Nephron progenitor cell (in vitro differentiated cells): ENCODE results near the gene ROMO1.
"Not testable (repeated sequence)": the region's sequence is repeated elsewhere in the genome, so short reads cannot be mapped to it uniquely, and the experiment has no call there.

Source experiments
- DNase-seq: peaks from one replicate; pipeline ENCODE4 v3.0.0; 2021
- H3K27ac Mint-ChIP-seq: 2 replicates; pipeline ENCODE4 v1.8.0; 2021; ENCODE audit warnings: mild to moderate bottlenecking, moderate library complexity, mixed read lengths
- H3K27me3 Mint-ChIP-seq: 2 replicates; pipeline ENCODE4 v1.8.0; 2021; ENCODE audit warnings: mild to moderate bottlenecking, low read depth, mixed read lengths; ENCODE audit not compliant: poor library complexity
- H3K36me3 Mint-ChIP-seq: 2 replicates; pipeline ENCODE4 v1.8.0; 2021; ENCODE audit warnings: low read depth, mixed read lengths
- H3K4me1 Mint-ChIP-seq: 2 replicates; pipeline ENCODE4 v1.8.0; 2021; ENCODE audit warnings: mixed read lengths
- H3K4me3 Mint-ChIP-seq: 2 replicates; pipeline ENCODE4 v1.8.0; 2021; ENCODE audit warnings: mild to moderate bottlenecking, moderate library complexity, mixed read lengths
- H3K9me3 Mint-ChIP-seq: 2 replicates; pipeline ENCODE4 v1.8.0; 2021; ENCODE audit warnings: mild to moderate bottlenecking, moderate library complexity, mixed read lengths
- TF ChIP-seq, protein P1 (sequence below): fragments of 200-600 bp; sonication (generic); IDR thresholded peaks from 2 replicates; pipeline ENCODE4 v1.5.0; 2021; ENCODE audit warnings: antibody characterized with exemption

Gene ROMO1

DNA sequence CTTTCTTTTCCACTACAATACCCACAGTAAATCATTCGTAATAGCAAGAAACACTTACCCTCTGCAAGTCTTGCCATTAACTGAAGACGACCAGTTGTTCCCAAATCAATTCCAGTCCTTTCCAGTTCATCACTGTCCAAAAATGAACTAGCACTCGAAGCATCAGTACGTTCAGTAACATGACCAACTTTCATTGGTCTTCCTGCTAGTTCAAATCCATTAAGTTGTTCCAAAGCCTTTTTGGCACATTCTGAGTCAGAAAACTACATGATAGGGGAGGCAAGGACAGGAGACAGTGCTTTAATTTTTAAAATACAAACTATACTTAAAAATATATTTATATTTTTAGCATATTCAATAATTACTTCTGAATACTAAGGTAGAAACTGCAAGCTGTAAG lies 14.9 kb downstream of the ROMO1 start:
- no peak for DNase-seq
- TF ChIP-seq, protein P1, sequence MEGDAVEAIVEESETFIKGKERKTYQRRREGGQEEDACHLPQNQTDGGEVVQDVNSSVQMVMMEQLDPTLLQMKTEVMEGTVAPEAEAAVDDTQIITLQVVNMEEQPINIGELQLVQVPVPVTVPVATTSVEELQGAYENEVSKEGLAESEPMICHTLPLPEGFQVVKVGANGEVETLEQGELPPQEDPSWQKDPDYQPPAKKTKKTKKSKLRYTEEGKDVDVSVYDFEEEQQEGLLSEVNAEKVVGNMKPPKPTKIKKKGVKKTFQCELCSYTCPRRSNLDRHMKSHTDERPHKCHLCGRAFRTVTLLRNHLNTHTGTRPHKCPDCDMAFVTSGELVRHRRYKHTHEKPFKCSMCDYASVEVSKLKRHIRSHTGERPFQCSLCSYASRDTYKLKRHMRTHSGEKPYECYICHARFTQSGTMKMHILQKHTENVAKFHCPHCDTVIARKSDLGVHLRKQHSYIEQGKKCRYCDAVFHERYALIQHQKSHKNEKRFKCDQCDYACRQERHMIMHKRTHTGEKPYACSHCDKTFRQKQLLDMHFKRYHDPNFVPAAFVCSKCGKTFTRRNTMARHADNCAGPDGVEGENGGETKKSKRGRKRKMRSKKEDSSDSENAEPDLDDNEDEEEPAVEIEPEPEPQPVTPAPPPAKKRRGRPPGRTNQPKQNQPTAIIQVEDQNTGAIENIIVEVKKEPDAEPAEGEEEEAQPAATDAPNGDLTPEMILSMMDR, result no peak
- Mint-ChIP-seq H3K9me3 (no peaks in the 10 kb centered on the region), H3K4me3 (no peak overlapping the region), H3K36me3 (peaks cover 70% of the 10 kb centered on the region), H3K27me3 (no peaks in the 10 kb centered on the region), H3K4me1 (no peaks in the 10 kb centered on the region), H3K27ac (no peak overlapping the region)

DNA sequence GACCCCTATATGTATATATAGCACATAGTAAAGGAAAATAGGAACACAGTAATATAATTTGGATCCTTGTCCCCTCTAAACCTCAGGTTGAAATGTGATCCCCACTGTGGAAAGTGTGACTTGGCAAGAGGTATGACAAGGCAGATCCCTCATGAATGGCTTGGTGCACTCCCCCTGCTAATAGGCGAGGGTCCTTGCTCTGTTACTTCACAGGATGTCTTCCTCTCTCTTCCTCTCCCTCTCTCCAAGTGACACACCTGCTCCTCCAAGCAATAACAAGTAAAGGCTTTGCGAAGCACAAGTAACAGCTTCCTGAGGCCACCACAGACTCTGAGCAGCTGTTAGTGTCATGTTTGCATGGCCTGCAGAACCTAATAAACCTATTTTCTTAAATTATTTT lies 16.4 kb downstream of the ROMO1 start:
- Mint-ChIP-seq H3K36me3 (peaks cover 78% of the 10 kb centered on the region), H3K27ac (no peak overlapping the region), H3K4me1 (no peaks in the 10 kb centered on the region), H3K4me3 (no peak overlapping the region), H3K27me3 (no peaks in the 10 kb centered on the region), H3K9me3 (no peaks in the 10 kb centered on the region)
- TF ChIP-seq, protein P1, result no peak
- no peak for DNase-seq

DNA sequence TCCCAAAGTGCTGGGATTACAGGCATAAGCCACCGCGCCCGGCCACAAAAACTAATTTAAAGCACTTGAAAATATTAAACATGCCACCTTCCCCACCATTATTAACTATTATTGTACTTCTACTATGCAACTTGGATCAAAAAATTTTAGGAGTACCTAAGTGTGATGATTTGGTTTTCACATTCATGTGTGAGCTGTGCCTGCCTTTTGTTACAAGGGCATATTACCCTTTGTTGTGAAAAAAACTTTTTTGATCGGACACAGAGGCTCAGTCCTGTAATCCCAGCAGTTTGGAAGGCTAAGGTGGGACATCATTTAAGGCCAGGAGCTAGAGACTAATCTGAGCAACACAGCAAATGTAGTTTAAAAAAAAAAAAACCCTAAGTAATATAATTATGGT lies 17.1 kb downstream of the ROMO1 start:
- Mint-ChIP-seq H3K4me3 (no peak overlapping the region), H3K9me3 (no peaks in the 10 kb centered on the region), H3K36me3 (peaks cover 76% of the 10 kb centered on the region), H3K4me1 (no peaks in the 10 kb centered on the region), H3K27ac (no peak overlapping the region), H3K27me3 (no peaks in the 10 kb centered on the region)
- DNase-seq, result no peak
- TF ChIP-seq, protein P1, result no peak

DNA sequence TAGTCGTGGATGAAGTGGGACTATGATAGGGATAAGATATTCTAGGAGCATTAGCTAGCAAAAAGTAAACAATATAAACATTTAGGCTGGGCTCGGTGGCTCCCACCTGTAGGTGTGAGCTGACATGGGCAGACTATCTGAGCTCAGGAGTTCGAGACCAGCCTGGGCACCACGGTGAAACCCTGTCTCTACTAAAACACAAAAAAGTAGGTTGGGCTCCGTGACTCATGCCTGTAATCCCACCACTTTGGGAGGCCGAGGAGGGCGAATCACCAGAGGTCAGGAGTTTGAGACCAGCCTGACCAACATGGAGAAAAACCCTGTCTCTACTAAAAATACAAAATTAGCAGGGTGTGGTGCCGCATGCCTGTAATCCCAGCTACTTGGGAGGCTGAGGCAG lies 19.1 kb downstream of the ROMO1 start:
- H3K27me3 Mint-ChIP-seq, H3K4me3 Mint-ChIP-seq, DNase-seq, H3K4me1 Mint-ChIP-seq, H3K9me3 Mint-ChIP-seq: not testable (repeated sequence)
- H3K36me3 Mint-ChIP-seq, result peaks cover 82% of the 10 kb centered on the region
- peak overlapping the region; percentile 81 for H3K27ac Mint-ChIP-seq

DNA sequence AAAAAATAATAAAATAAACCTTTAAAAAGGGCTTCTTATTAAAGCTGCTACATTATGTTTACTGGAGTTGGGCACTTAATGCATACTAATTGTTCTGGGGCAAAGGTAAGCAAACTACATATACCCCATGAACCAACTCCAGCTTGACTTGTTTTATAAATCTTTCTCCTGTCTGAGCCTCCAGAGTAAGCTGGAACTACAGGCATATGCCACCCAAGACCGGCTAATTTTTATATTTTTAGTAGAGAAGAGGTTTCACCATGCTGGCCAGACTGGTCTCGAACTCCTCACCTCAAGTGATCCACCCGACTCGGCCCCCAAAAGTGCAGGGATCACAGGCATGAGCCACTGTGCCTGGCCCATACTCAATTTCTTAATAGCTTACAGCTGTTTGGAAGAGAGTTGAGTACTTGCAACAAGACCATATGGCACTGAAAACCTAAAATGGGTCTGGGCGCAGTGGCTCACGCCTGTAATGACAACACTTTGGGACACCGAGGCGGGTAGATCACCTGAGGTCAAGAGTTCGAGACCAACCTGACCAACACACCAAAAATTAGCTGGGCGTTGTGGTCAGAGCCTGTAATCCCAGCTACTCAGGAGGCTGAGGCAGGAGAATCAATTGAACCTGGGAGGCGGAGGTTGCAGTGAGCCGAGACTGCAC lies 19.9 kb downstream of the ROMO1 start:
- Mint-ChIP-seq H3K36me3 (peaks cover 81% of the 10 kb centered on the region), H3K27me3 (no peaks in the 10 kb centered on the region), H3K4me1 (no peaks in the 10 kb centered on the region), H3K9me3 (no peaks in the 10 kb centered on the region), H3K4me3 (no peak overlapping the region), H3K27ac (no peak overlapping the region)
- TF ChIP-seq, protein P1, result no peak
- DNase-seq, result no peak

DNA sequence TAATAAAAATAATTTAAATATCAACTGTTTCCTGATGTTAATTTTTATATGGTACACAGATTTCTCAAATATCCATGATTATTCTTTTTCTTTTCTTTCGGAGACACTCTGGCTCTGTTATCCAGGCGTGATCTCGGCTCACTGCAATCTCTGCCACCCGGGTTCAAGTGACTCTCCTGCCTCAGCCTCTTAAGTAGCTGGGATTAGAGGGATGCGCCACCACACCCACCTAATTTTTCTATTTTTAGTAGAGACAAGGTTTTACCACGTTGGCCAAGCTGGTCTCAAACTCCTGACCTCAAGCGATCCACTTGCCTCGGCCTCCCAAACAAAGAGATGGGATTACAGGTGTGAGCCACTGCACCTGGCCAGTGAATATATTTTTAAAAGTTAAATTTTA lies 20.5 kb downstream of the ROMO1 start:
- no peak overlapping the region for H3K4me3 Mint-ChIP-seq
- H3K27me3 Mint-ChIP-seq, result no peaks in the 10 kb centered on the region
- no peak overlapping the region for H3K27ac Mint-ChIP-seq
- TF ChIP-seq, protein P1, result no peak
- no peak for DNase-seq
- H3K9me3 Mint-ChIP-seq, result no peaks in the 10 kb centered on the region
- peaks cover 81% of the 10 kb centered on the region for H3K36me3 Mint-ChIP-seq
- H3K4me1 Mint-ChIP-seq, result no peaks in the 10 kb centered on the region
